Caco-2 (cell line): ENCODE results near the gene RAB10. TPM values are rescaled to one million over a fixed set of nuclear protein-coding genes. Genes with fewer than 3 reads are reported as not detected.

Experiments used
- BruUV-seq: library from RNA; stranded (reverse); fragments of 400-500 nt; replicated peaks from 2 replicates; lab custom pipeline; 2021; lab: Mats Ljungman, UMichigan
- CTCF ChIA-PET: fragments of 300-600 bp; sonication (Branson Sonifier 250); formaldehyde crosslinking; loops from one replicate; lab custom pipeline; 2022; ENCODE audit warnings: antibody characterized with exemption; lab: Charles Lee
- POLR2A ChIA-PET: fragments of 300-600 bp; sonication (Branson Sonifier 250); formaldehyde crosslinking; loops from one replicate; lab custom pipeline; 2022; ENCODE audit warnings: antibody characterized with exemption; lab: Charles Lee
- DNase-seq, 2 experiments: peaks; one replicate each; pipeline versions ENCODE4 v3.0.0 to v3.0.0-alpha.2; 2020 to 2022
- H3K27me3 ChIP-seq: replicated peaks from 2 replicates; pipeline ENCODE4 v1.6.0; 2011; ENCODE audit warnings: low read length; ENCODE audit not compliant: control insufficient read depth, insufficient read depth
- H3K36me3 ChIP-seq: 2 replicates; pipeline ENCODE4 v1.5.1; 2011; ENCODE audit warnings: low read length; ENCODE audit not compliant: control insufficient read depth, insufficient read depth
- H3K4me1 ChIP-seq: fragments of 250-450 bp; sonication (Bioruptor Pico); 2 replicates; pipeline ENCODE4 v1.5.1; 2020; ENCODE audit warnings: mild to moderate bottlenecking
- H3K4me3 ChIP-seq: 2 replicates; pipeline ENCODE4 v1.5.1; 2011; ENCODE audit warnings: low read depth, mild to moderate bottlenecking, control low read depth, low read length
- H3K9me3 ChIP-seq: fragments of 250-450 bp; sonication (Bioruptor Pico); 2 replicates; pipeline ENCODE4 v1.5.1; 2020; ENCODE audit warnings: mild to moderate bottlenecking, moderate library complexity
- H3K27ac Mint-ChIP-seq: one replicate; pipeline ENCODE4 v1.8.0; 2022; ENCODE audit warnings: mixed read lengths; ENCODE audit not compliant: unreplicated experiment
- H3K27me3 Mint-ChIP-seq: one replicate; pipeline ENCODE4 v1.8.0; 2022; ENCODE audit warnings: mixed read lengths; ENCODE audit not compliant: insufficient read depth, unreplicated experiment
- H3K36me3 Mint-ChIP-seq: one replicate; pipeline ENCODE4 v1.8.0; 2022; ENCODE audit warnings: mild to moderate bottlenecking, mixed read lengths; ENCODE audit not compliant: insufficient read depth, unreplicated experiment
- H3K4me1 Mint-ChIP-seq: one replicate; pipeline ENCODE4 v1.8.0; 2022; ENCODE audit warnings: low read depth, mixed read lengths; ENCODE audit not compliant: unreplicated experiment
- H3K4me3 Mint-ChIP-seq: one replicate; pipeline ENCODE4 v1.8.0; 2022; ENCODE audit warnings: mild to moderate bottlenecking, moderate library complexity, mixed read lengths; ENCODE audit not compliant: unreplicated experiment
- H3K9me3 Mint-ChIP-seq: one replicate; pipeline ENCODE4 v1.8.0; 2022; ENCODE audit warnings: mixed read lengths; ENCODE audit not compliant: unreplicated experiment
- CTCF ChIP-seq, 2 experiments: fragments of 200-600 bp in 1 of 2; IDR thresholded peaks; 1 replicate in 1 of 2; 2 replicates in 1 of 2; pipeline versions ENCODE4 v1.5.1 to v1.8.0; 2011 to 2022; ENCODE audit warnings: antibody characterized with exemption in 1 of 2, control low read depth in 1 of 2, inconsistent platforms in 1 of 2, low read depth in 1 of 2, low read length in 1 of 2, mild to moderate bottlenecking in 1 of 2, moderate library complexity in 1 of 2; ENCODE audit not compliant: insufficient read depth in 1 of 2, severe bottlenecking in 1 of 2, unreplicated experiment in 1 of 2
- intact Hi-C: fragments of 100-400 bp; cut with micrococcal nuclease; formaldehyde crosslinking; loops from one replicate; pipeline ENCODE4 v1.10.0; 2022; ENCODE audit not compliant: unreplicated experiment
- total RNA-seq: library from RNA; stranded (reverse); gene quantifications from 2 replicates; pipeline ENCODE4 v1.2.3, GENCODE V29; 2022

RAB10 gene
- total RNA-seq, 1 experiment from 2014 or later: 213 TPM

- POLR2A ChIA-PET: no interaction called here
- no peaks in the 10 kb centered on the region for H3K9me3 Mint-ChIP-seq
Observed at GRCh38 chr2:26148501-26148900, 114.6 kb downstream of the RAB10 start.

GRCh38 chr2:26150243-26150642 lies 116.4 kb downstream of the RAB10 start:
- peaks cover 6% of the 10 kb centered on the region for H3K4me1 Mint-ChIP-seq
- no peaks in the 10 kb centered on the region for H3K9me3 Mint-ChIP-seq
- Histone ChIP-seq H3K9me3 (peaks cover 9% of the 10 kb centered on the region; the same call in 1 of the 2 replicates), H3K4me1 (no peaks in the 10 kb centered on the region), H3K36me3 (no peaks in the 10 kb centered on the region), H3K27me3 (no peaks in the 10 kb centered on the region), H3K4me3 (no peak overlapping the region)
- no peak overlapping the region for H3K27ac Mint-ChIP-seq
- intact Hi-C loops: no loop called here
- DNase-seq: no peak
- no TSS peak for BruUV-seq
- H3K4me3 Mint-ChIP-seq: no peak overlapping the region
- CTCF ChIA-PET: no interaction called here
- H3K27me3 Mint-ChIP-seq: peaks cover 8% of the 10 kb centered on the region
- TF ChIP-seq CTCF (IDR thresholded peaks at IDR 0.05; ENCODE audit: insufficient read depth in 1 of 2, low read depth in 1 of 2, low read length in 1 of 2, severe bottlenecking in 1 of 2, unreplicated experiment in 1 of 2): no peak
- no peaks in the 10 kb centered on the region for H3K36me3 Mint-ChIP-seq
- POLR2A ChIA-PET: interaction anchor here (0.6 kb wide), 1 partner anchor 117 kb away, joined by 3 read pairs; the partner anchor contains the start of gene RAB10

More at GRCh38 chr2:26148501-26148900, 114.6 kb downstream of the RAB10 start:
- intact Hi-C loops: no loop called here
- Mint-ChIP-seq H3K4me3 (no peak overlapping the region), H3K27ac (no peak overlapping the region), H3K27me3 (peaks cover 8% of the 10 kb centered on the region), H3K4me1 (peaks cover 13% of the 10 kb centered on the region), H3K36me3 (peaks cover under 1% of the 10 kb centered on the region)
- 0 out of 2 replicates have a peak, but pooled peaks cover 9% of the 10 kb centered on the region for H3K4me1 ChIP-seq
- no peaks in the 10 kb centered on the region for H3K36me3 ChIP-seq
- no peak for DNase-seq
- CTCF ChIA-PET: interaction anchor here (0.6 to 1.0 kb wide), 3 partner anchors 60 to 178 kb away, joined by 3 to 5 read pairs (median 4); no protein-coding TSS in a partner anchor
- H3K9me3 ChIP-seq: no peaks in the 10 kb centered on the region
- no peaks in the 10 kb centered on the region for H3K27me3 ChIP-seq
- BruUV-seq: no TSS peak
- H3K4me3 ChIP-seq: no peak overlapping the region
- TF ChIP-seq CTCF (IDR thresholded peaks at IDR 0.05; ENCODE audit: insufficient read depth in 1 of 2, low read depth in 1 of 2, low read length in 1 of 2, severe bottlenecking in 1 of 2, unreplicated experiment in 1 of 2): no peak

- H3K4me3 Mint-ChIP-seq: no peak overlapping the region
- H3K36me3 Mint-ChIP-seq: no peaks in the 10 kb centered on the region
- CTCF ChIA-PET: no interaction called here
- H3K27me3 ChIP-seq: no peaks in the 10 kb centered on the region
- H3K27me3 Mint-ChIP-seq: no peaks in the 10 kb centered on the region
- H3K4me3 ChIP-seq: no peak overlapping the region
- H3K9me3 Mint-ChIP-seq: no peaks in the 10 kb centered on the region
- DNase-seq: no peak
- intact Hi-C loops: no loop called here
- peaks cover 9% of the 10 kb centered on the region; the same call in 1 of the 2 replicates for H3K9me3 ChIP-seq
- H3K4me1 ChIP-seq: no peaks in the 10 kb centered on the region
- no peaks in the 10 kb centered on the region for H3K4me1 Mint-ChIP-seq
- TF ChIP-seq CTCF (IDR thresholded peaks at IDR 0.05; ENCODE audit: insufficient read depth in 1 of 2, low read depth in 1 of 2, low read length in 1 of 2, severe bottlenecking in 1 of 2, unreplicated experiment in 1 of 2): no peak
- H3K27ac Mint-ChIP-seq: no peak overlapping the region
- no peaks in the 10 kb centered on the region for H3K36me3 ChIP-seq
- POLR2A ChIA-PET: no interaction called here
- no TSS peak for BruUV-seq
Observed at GRCh38 chr2:26157580-26157979, 123.7 kb downstream of the RAB10 start.
